Right lobe of liver (tissue), 6 donors: ENCODE results near the gene PITPNC1. TPM values are rescaled to one million over a fixed set of nuclear protein-coding genes. Genes with fewer than 3 reads are reported as not detected.
"Not testable (repeated sequence)": the region's sequence is repeated elsewhere in the genome, so short reads cannot be mapped to it uniquely, and the experiment has no call there.

Experiments
- ATAC-seq, 4 donors: fragments of 200-7000 bp; cut with Tn5 transposase; one replicate each; pipeline ENCODE4 v1.9.1; 2020; ENCODE audit warnings: mild to moderate bottlenecking in 4 of 4, moderate library complexity in 4 of 4
- DNase-seq, 3 donors: peaks; one replicate each; pipeline ENCODE4 v3.0.0-alpha.2; 2020
- H3K27ac ChIP-seq, 3 donors: fragments of 200-600 bp; one replicate each; pipeline ENCODE4 v1.8.0; 2022
- H3K27me3 ChIP-seq, 2 donors: fragments of 200-600 bp; one replicate each; pipeline ENCODE4 v1.8.0; 2022
- H3K36me3 ChIP-seq, 4 donors: fragments of 200-600 bp; sonication (generic) in 1 of 4; one replicate each; pipeline versions ENCODE4 v1.5.1 to v1.8.0; 2017 to 2022; ENCODE audit warnings: control low read depth in 1 of 4
- H3K4me1 ChIP-seq, 4 donors: fragments of 200-600 bp; sonication (generic) in 1 of 4; one replicate each; pipeline versions ENCODE4 v1.5.1 to v1.8.0; 2017 to 2022; ENCODE audit warnings: control low read depth in 1 of 4
- H3K4me3 ChIP-seq, 3 donors: fragments of 200-600 bp; one replicate each; pipeline ENCODE4 v1.8.0; 2022
- H3K9me3 ChIP-seq, 4 donors: fragments of 200-600 bp; sonication (generic) in 1 of 4; one replicate each; pipeline versions ENCODE4 v1.5.1 to v1.8.0; 2017 to 2022; ENCODE audit warnings: control low read depth in 1 of 4
- CTCF ChIP-seq, 4 donors: fragments of 200-600 bp in 3 of 4; fragments of 450-650 bp in 1 of 4; IDR thresholded peaks; one replicate each; pipeline versions ENCODE4 v1.5.1 to v1.8.0; 2016 to 2022; ENCODE audit warnings: antibody characterized with exemption in 4 of 4, mild to moderate bottlenecking in 2 of 4
- POLR2A ChIP-seq: fragments of 450-650 bp; IDR thresholded peaks from one replicate; pipeline ENCODE4 v1.6.1; 2017; ENCODE audit warnings: antibody characterized with exemption, mild to moderate bottlenecking
- WGBS: methylation state at CpG from one replicate; pipeline ENCODE4 v1.1.6; 2018; ENCODE audit warnings: low coverage, low lambda C conversion rate; ENCODE audit not compliant: insufficient coverage; ENCODE audit errors: missing lambda C conversion rate; 5-methylcytosine and 5-hydroxymethylcytosine counted together
- intact Hi-C, 2 donors: fragments of 100-400 bp; cut with DNase I; formaldehyde crosslinking; loops; one replicate each; pipeline versions ENCODE4 v1.11.2 to v1.14.1; 2022
- total RNA-seq, 6 experiments: library from RNA; depleted of rRNA in 2 of 6; stranded (reverse); fragments of >200 nt in 2 of 6; fragmentation: NEBNext Ultra II Directional in 3 of 6; extraction: Animal tissue kit (Norgen Biotek cat#: 25700) in 3 of 6; gene quantifications; one replicate each; pipeline versions ENCODE4 v1.1.0 to v1.2.4, GENCODE V29; 2016 to 2023
- donor health status: DM: no; HTN: yes; CAD: no.
- donor health status: DM: no; HTN: no; CAD: no.
- donor health status: DM: no; HTN: no; CAD: no.
- donor health status: DM: no; HTN: yes; CAD: no.
- donor health status: DM: no; HTN: yes; CAD: no.

Gene PITPNC1
- total RNA-seq, 6 experiments from 2014 or later, result 4.7 to 13.0 (median 7.4) TPM

- Histone ChIP-seq H3K4me1 (peaks cover 0 to 31% (median 4%) of the 10 kb centered on the region in 4 donors), H3K4me3 (no peak overlapping the region), H3K27ac (no peak overlapping the region), H3K27me3 (no peaks in the 10 kb centered on the region), H3K9me3 (no peaks in the 10 kb centered on the region), H3K36me3 (no peaks in the 10 kb centered on the region)
- WGBS, result 88% methylated on average over 1 of the region's 1 CpG
- ATAC-seq, result peak in 2 of 4 donors; percentile 35 to 55
- intact Hi-C loops, result no loop called here
- TF ChIP-seq POLR2A, result no peak
- TF ChIP-seq CTCF (IDR thresholded peaks at IDR 0.05), result no peak
- DNase-seq, result peak in 1 of 3 donors; percentile 45
Measured at GRCh38 chr17:67417507-67417906, 40.4 kb downstream of the PITPNC1 start.

DNA sequence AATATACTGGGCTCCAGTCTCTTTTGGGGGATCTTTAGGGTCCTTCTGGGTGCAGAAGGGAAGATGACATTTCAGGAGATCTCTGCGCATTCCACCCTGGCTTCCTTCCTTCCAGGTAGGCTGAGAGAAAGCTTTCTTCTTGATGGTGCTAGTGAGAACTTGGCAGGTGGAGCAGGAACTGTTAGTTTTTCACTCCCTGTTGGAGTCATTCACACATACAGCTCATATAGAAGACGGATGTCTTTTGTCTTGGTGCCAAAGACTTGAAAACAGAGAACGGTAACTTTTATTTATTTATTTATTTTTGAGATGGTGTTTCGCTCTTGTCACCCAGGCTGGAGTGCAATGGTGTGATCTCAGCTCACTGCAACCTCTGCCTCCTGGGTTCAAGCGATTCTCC, 43.9 kb downstream of the PITPNC1 start:
- 91% methylated on average over 3 of the region's 5 CpGs for WGBS
- Histone ChIP-seq H3K36me3 (no peaks in the 10 kb centered on the region), H3K9me3 (no peaks in the 10 kb centered on the region), H3K27me3 (no peaks in the 10 kb centered on the region), H3K27ac (peak overlapping the region in 1 of 3 donors; percentile 43), H3K4me3 (no peak overlapping the region), H3K4me1 (peaks cover 0 to 12% (median 0%) of the 10 kb centered on the region in 4 donors)
- DNase-seq (no peak), ATAC-seq (no peak)
- intact Hi-C loops, result no loop called here
- no peak for TF ChIP-seq POLR2A
- TF ChIP-seq CTCF (IDR thresholded peaks at IDR 0.05), result no peak

DNA sequence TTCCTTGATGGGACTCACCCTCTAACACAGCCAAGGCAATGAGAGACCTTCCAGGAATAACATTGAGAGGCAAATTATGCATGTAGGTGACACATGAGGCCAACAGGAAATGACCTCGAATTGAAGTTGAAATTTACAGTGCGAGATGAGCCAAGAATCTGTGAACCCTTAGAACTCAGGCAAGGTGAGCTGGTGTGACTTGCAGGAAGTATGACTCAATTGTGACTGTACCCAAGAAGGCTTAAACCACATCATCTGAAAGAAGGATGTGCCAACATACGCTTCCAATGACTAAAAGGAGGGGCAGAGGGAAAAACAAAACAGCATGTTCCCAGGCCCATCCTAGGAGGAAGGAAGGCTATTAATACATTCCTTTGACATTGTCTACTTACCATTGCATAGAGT, 44.8 kb downstream of the PITPNC1 start:
- Histone ChIP-seq H3K4me1 (peaks cover 0 to 12% (median 0%) of the 10 kb centered on the region in 4 donors), H3K27ac (peak overlapping the region in 2 of 3 donors; percentile 38 to 43), H3K4me3 (no peak overlapping the region), H3K36me3 (no peaks in the 10 kb centered on the region), H3K27me3 (no peaks in the 10 kb centered on the region), H3K9me3 (no peaks in the 10 kb centered on the region)
- TF ChIP-seq CTCF (IDR thresholded peaks at IDR 0.05) (no peak), POLR2A (no peak)
- ATAC-seq, result peak; percentile 57 to 78 (median 69)
- intact Hi-C loops, result no loop called here
- 24% methylated on average over 3 of the region's 3 CpGs for WGBS
- DNase-seq, result no peak

GRCh38 chr17:67422296-67422695, 45.2 kb downstream of the PITPNC1 start:
- H3K27me3 ChIP-seq, intact Hi-C loops, H3K4me3 ChIP-seq, H3K9me3 ChIP-seq, H3K4me1 ChIP-seq, H3K36me3 ChIP-seq, DNase-seq: not testable (repeated sequence)
- peak overlapping the region in 2 of 3 donors; percentile 29 to 38 for H3K27ac ChIP-seq
- WGBS, result 97% methylated on average over 4 of the region's 4 CpGs
- peak in 2 of 4 donors; percentile 4 to 20 for ATAC-seq

GRCh38 chr17:67422897-67423296, 45.8 kb downstream of the PITPNC1 start:
- peak in 1 of 3 donors; percentile 35 for DNase-seq
- no peaks in the 10 kb centered on the region for H3K36me3 ChIP-seq
- no peak overlapping the region for H3K4me3 ChIP-seq
- no peaks in the 10 kb centered on the region for H3K9me3 ChIP-seq
- peak in 3 of 4 donors; percentile 64 to 77 (median 73) for ATAC-seq
- whole genome bisulfite sequencing, result 66% methylated on average over 4 of the region's 4 CpGs
- H3K4me1 ChIP-seq, result peaks cover 0 to 5% (median 0%) of the 10 kb centered on the region in 4 donors
- no peaks in the 10 kb centered on the region for H3K27me3 ChIP-seq
- intact Hi-C loops, result no loop called here
- TF ChIP-seq CTCF (IDR thresholded peaks at IDR 0.05), result no peak
- TF ChIP-seq POLR2A, result no peak
- peak overlapping the region in 1 of 3 donors; percentile 30 for H3K27ac ChIP-seq
